Measurements from ENCODE around the gene CLRN2.

CLRN2 gene

GRCh38 chr4:17544831-17545234 lies 29.9 kb downstream of the CLRN2 start:
- peak overlapping the region; percentile 56 for H3K27ac ChIP-seq
- TF ChIP-seq ZFX (IDR thresholded peaks at IDR 0.05; ENCODE audit: borderline replicate concordance) (no peak), CTCF (IDR thresholded peaks at IDR 0.05) (no peak)

GRCh38 chr4:17545374-17546140 lies 30.6 kb downstream of the CLRN2 start:
- no peak for TF ChIP-seq ZFX (IDR thresholded peaks at IDR 0.05; ENCODE audit: borderline replicate concordance)
- no peak for TF ChIP-seq CTCF (IDR thresholded peaks at IDR 0.05)
- H3K27ac ChIP-seq = peak overlapping the region; percentile 56

GRCh38 chr4:17546222-17546621 lies 31.3 kb downstream of the CLRN2 start:
- no peak for TF ChIP-seq ZFX (IDR thresholded peaks at IDR 0.05; ENCODE audit: borderline replicate concordance)
- no peak for TF ChIP-seq CTCF (IDR thresholded peaks at IDR 0.05)
- H3K27ac ChIP-seq = no peak overlapping the region

GRCh38 chr4:17546678-17547077 lies 31.7 kb downstream of the CLRN2 start:
- no peak overlapping the region for H3K27ac ChIP-seq
- TF ChIP-seq CTCF (IDR thresholded peaks at IDR 0.05) = no peak
- TF ChIP-seq ZFX (IDR thresholded peaks at IDR 0.05; ENCODE audit: borderline replicate concordance) = no peak

GRCh38 chr4:17550549-17550948 lies 35.6 kb downstream of the CLRN2 start:
- H3K27ac ChIP-seq = no peak overlapping the region

GRCh38 chr4:17552427-17552826 lies 37.5 kb downstream of the CLRN2 start:
- no peak overlapping the region for H3K27ac ChIP-seq
- TF ChIP-seq CTCF (IDR thresholded peaks at IDR 0.05) = no peak

More at GRCh38 chr4:17550549-17550948, 35.6 kb downstream of the CLRN2 start:
- TF ChIP-seq CTCF (IDR thresholded peaks at IDR 0.05) (no peak), ZFX (IDR thresholded peaks at IDR 0.05; ENCODE audit: borderline replicate concordance) (no peak)

- TF ChIP-seq ZFX (IDR thresholded peaks at IDR 0.05; ENCODE audit: borderline replicate concordance) (no peak), CTCF (IDR thresholded peaks at IDR 0.05) (no peak)
- H3K27ac ChIP-seq = no peak overlapping the region
Observed at GRCh38 chr4:17554568-17554967, 39.6 kb downstream of the CLRN2 start.
